H9 (cell line): ENCODE results near the gene MRPL51. TPM values are rescaled to one million over a fixed set of nuclear protein-coding genes. Genes with fewer than 3 reads are reported as not detected.
"Not testable (repeated sequence)": the region's sequence is repeated elsewhere in the genome, so short reads cannot be mapped to it uniquely, and the experiment has no call there.

Experiments used
- DNase-seq: peaks from one replicate; pipeline ENCODE4 v3.0.0-alpha.2; 2017
- H2AFZ ChIP-seq: one replicate; pipeline ENCODE4 v1.6.1; 2013; ENCODE audit warnings: mild to moderate bottlenecking, low read length, control low read depth, moderate library complexity
- H2AK5ac ChIP-seq: 2 replicates; pipeline ENCODE4 v1.6.1; 2013; ENCODE audit warnings: low read length, control low read depth, mixed read lengths; ENCODE audit not compliant: insufficient read length
- H2BK120ac ChIP-seq: one replicate; pipeline ENCODE4 v1.6.1; 2013; ENCODE audit warnings: low read depth, mild to moderate bottlenecking, low read length, control low read depth, inconsistent platforms; ENCODE audit not compliant: poor library complexity, severe bottlenecking
- H2BK12ac ChIP-seq: 2 replicates; pipeline ENCODE4 v1.6.1; 2013; ENCODE audit warnings: low read length, control low read depth, mixed read lengths, low read depth; ENCODE audit not compliant: insufficient read length
- H2BK15ac ChIP-seq: 2 replicates; pipeline ENCODE4 v1.6.1; 2013; ENCODE audit warnings: low read depth, low read length, control low read depth
- H2BK20ac ChIP-seq: one replicate; pipeline ENCODE4 v1.6.1; 2013; ENCODE audit warnings: low read depth, mild to moderate bottlenecking, low read length, control low read depth, inconsistent platforms; ENCODE audit not compliant: poor library complexity, severe bottlenecking
- H2BK5ac ChIP-seq: 2 replicates; pipeline ENCODE4 v1.6.1; 2013; ENCODE audit warnings: low read length, control low read depth, mixed read lengths; ENCODE audit not compliant: insufficient read length
- H3K14ac ChIP-seq: 2 replicates; pipeline ENCODE4 v1.6.1; 2013; ENCODE audit warnings: low read length, control low read depth; ENCODE audit not compliant: insufficient read depth
- H3K18ac ChIP-seq: 2 replicates; pipeline ENCODE4 v1.6.1; 2013; ENCODE audit warnings: low read depth, mild to moderate bottlenecking, mixed read lengths, low read length, control low read depth; ENCODE audit not compliant: insufficient read length
- H3K23ac ChIP-seq: 2 replicates; pipeline ENCODE4 v1.6.1; 2013; ENCODE audit warnings: low read length, control low read depth, mixed read lengths, low read depth; ENCODE audit not compliant: insufficient read length
- H3K23me2 ChIP-seq: 2 replicates; pipeline ENCODE4 v1.6.1; 2013; ENCODE audit warnings: low read depth, mild to moderate bottlenecking, mixed read lengths, low read length, control low read depth; ENCODE audit not compliant: insufficient read length, poor library complexity, severe bottlenecking
- H3K27ac ChIP-seq: 2 replicates; pipeline ENCODE4 v1.5.1; 2013; ENCODE audit warnings: low read length, control low read depth, mixed read lengths, low read depth; ENCODE audit not compliant: insufficient read length
- H3K27me3 ChIP-seq: 2 replicates; pipeline ENCODE4 v1.6.1; 2013; ENCODE audit warnings: low read length, control low read depth, inconsistent platforms; ENCODE audit not compliant: insufficient read depth
- H3K4ac ChIP-seq: 2 replicates; pipeline ENCODE4 v1.6.1; 2013; ENCODE audit warnings: low read depth, mild to moderate bottlenecking, control low read depth, inconsistent platforms, low read length, moderate library complexity
- H3K4me1 ChIP-seq: 2 replicates; pipeline ENCODE4 v1.6.1; 2013; ENCODE audit warnings: low read length, control low read depth, inconsistent platforms; ENCODE audit not compliant: insufficient read depth
- H3K4me2 ChIP-seq: 2 replicates; pipeline ENCODE4 v1.6.1; 2013; ENCODE audit warnings: low read length, control low read depth, mixed read lengths; ENCODE audit not compliant: insufficient read length, insufficient read depth
- H3K56ac ChIP-seq: 2 replicates; pipeline ENCODE4 v1.6.1; 2013; ENCODE audit warnings: low read depth, mild to moderate bottlenecking, mixed read lengths, low read length, control low read depth; ENCODE audit not compliant: insufficient read length
- H3K79me1 ChIP-seq: 2 replicates; pipeline ENCODE4 v1.6.1; 2013; ENCODE audit warnings: low read depth, mild to moderate bottlenecking, moderate library complexity, low read length, control low read depth, inconsistent platforms; ENCODE audit not compliant: insufficient read depth, poor library complexity, severe bottlenecking
- H3K79me2 ChIP-seq: 2 replicates; pipeline ENCODE4 v1.6.1; 2013; ENCODE audit warnings: low read length, control low read depth, inconsistent platforms; ENCODE audit not compliant: insufficient read depth
- H3K9ac ChIP-seq: 2 replicates; pipeline ENCODE4 v1.6.1; 2013; ENCODE audit warnings: low read length, control low read depth, mixed read lengths; ENCODE audit not compliant: insufficient read length; ENCODE audit errors: extremely low read depth
- H3K9me3 ChIP-seq: one replicate; pipeline ENCODE4 v1.6.1; 2013; ENCODE audit warnings: low read depth, low read length, inconsistent platforms; ENCODE audit not compliant: control insufficient read depth
- H3T11ph ChIP-seq: one replicate; pipeline ENCODE4 v1.6.1; 2013; ENCODE audit warnings: mild to moderate bottlenecking, low read length, control low read depth, inconsistent platforms
- H4K20me1 ChIP-seq: one replicate; pipeline ENCODE4 v1.6.1; 2013; ENCODE audit not compliant: control insufficient read depth, insufficient read length, insufficient read depth
- H4K5ac ChIP-seq: 2 replicates; pipeline ENCODE4 v1.6.1; 2013; ENCODE audit warnings: low read depth, mild to moderate bottlenecking, mixed read lengths, low read length, control low read depth; ENCODE audit not compliant: insufficient read length
- H4K8ac ChIP-seq: replicated peaks from 2 replicates; pipeline ENCODE4 v1.6.1; 2013; ENCODE audit warnings: low read length, control low read depth, mixed read lengths, low read depth; ENCODE audit not compliant: insufficient read length
- H4K91ac ChIP-seq: 2 replicates; pipeline ENCODE4 v1.6.1; 2013; ENCODE audit warnings: low read depth, mild to moderate bottlenecking, moderate library complexity, mixed read lengths, low read length, control low read depth; ENCODE audit not compliant: insufficient read length
- H3K27ac Mint-ChIP-seq, 3 experiments: 2 replicates in 2 of 3; 3 replicates in 1 of 3; pipeline ENCODE4 v1.8.0; 2020 to 2021; ENCODE audit warnings: mixed read lengths in 3 of 3, mild to moderate bottlenecking in 1 of 3, moderate library complexity in 1 of 3
- H3K27me3 Mint-ChIP-seq: 2 replicates; pipeline ENCODE4 v1.8.0; 2021; ENCODE audit warnings: low read depth, mild to moderate bottlenecking, moderate library complexity, mixed read lengths
- H3K36me3 Mint-ChIP-seq, 3 experiments: 2 replicates in 2 of 3; 3 replicates in 1 of 3; pipeline ENCODE4 v1.8.0; 2020 to 2021; ENCODE audit warnings: low read depth in 3 of 3, mixed read lengths in 3 of 3; ENCODE audit not compliant: insufficient read depth in 1 of 3
- H3K4me1 Mint-ChIP-seq, 2 experiments: 2 replicates each; pipeline ENCODE4 v1.8.0; 2020; ENCODE audit warnings: mixed read lengths in 2 of 2
- H3K4me3 Mint-ChIP-seq, 2 experiments: 2 replicates in 1 of 2; 3 replicates in 1 of 2; pipeline ENCODE4 v1.8.0; 2020 to 2021; ENCODE audit warnings: mild to moderate bottlenecking in 2 of 2, mixed read lengths in 2 of 2, moderate library complexity in 1 of 2
- H3K9me3 Mint-ChIP-seq, 2 experiments: 2 replicates in 1 of 2; 3 replicates in 1 of 2; pipeline ENCODE4 v1.8.0; 2020; ENCODE audit warnings: mild to moderate bottlenecking in 2 of 2, mixed read lengths in 2 of 2, moderate library complexity in 1 of 2
- WGBS: extraction: QIAGEN DNeasy Blood & Tissue Kit; methylation state at CpG from one replicate; pipeline ENCODE4 v1.1.7; 2013; ENCODE audit warnings: missing lambda C conversion rate, low lambda C conversion rate, mixed read lengths; ENCODE audit not compliant: insufficient read length; ENCODE audit errors: extremely low coverage; 5-methylcytosine and 5-hydroxymethylcytosine counted together
- total RNA-seq: library from RNA; stranded (reverse); gene quantifications from 2 replicates; pipeline ENCODE4 v1.2.1, GENCODE V29; 2021
- TF ChIP-seq, protein P1 (sequence below): fragments of 200-600 bp; sonication (generic); conservative IDR thresholded peaks from 3 replicates; pipeline ENCODE4 v1.8.0; 2021; ENCODE audit warnings: antibody characterized with exemption, mild to moderate bottlenecking

MRPL51 gene
- total RNA-seq, 1 experiment from 2014 or later: 329 TPM

DNA sequence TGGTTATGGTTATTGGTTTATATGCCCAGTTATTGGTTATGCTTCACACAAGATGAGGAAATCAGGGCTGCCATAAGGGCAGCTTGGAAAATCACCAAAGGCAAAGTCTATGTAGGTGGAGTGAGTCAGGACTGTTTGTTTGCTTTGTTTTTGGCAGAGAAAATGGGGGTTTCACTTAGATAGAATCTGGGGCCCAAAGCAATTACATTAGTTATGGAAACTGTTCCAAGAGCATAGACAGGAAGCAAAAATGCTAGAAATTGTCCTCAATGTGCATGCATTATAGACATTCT, 24.8 kb downstream of the MRPL51 start:
- no peak overlapping the region for H3T11ph ChIP-seq
- H3K4me3 Mint-ChIP-seq: no peak overlapping the region

DNA sequence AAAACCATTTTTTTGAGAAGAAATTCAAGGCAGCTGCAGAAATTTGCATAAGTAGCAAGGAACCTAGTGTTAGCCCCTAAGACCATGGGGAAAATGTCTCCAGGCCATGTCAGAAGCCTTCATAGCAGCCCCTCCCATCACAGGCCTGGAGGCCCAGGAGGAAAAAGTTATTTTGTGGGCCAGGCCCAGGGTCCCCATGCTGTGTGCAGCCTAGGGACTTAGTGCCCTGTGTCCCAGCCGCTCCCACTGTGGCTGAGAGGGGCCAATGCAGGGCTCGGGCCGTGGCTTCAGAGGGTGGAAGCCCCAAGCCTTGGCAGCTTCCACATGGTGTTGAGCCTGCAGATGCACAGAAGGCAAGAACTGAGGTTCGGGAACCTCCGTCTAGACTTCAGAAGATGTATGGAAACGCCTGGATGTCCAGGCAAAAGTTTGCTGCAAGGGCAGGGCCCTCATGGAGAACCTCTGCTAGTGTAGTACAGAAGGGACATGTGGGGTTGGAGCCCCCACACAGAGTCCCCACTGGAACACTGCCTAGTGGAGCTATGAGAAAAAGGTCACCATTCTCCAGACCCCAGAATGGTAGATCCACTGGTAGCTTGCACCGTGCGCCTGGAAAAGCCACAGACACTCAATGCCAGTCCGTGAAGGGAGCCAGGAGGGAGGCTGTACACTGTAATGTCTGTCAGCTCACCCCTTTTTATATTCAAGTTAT, 25.3 kb downstream of the MRPL51 start:
- not testable (repeated sequence) for H3K18ac ChIP-seq, H3K27ac ChIP-seq, H4K20me1 ChIP-seq, DNase-seq, H4K91ac ChIP-seq, H3T11ph ChIP-seq, H3K27ac Mint-ChIP-seq, H3K4me2 ChIP-seq, H3K9ac ChIP-seq, H4K5ac ChIP-seq, H3K14ac ChIP-seq, H3K56ac ChIP-seq, H2BK12ac ChIP-seq, H3K27me3 ChIP-seq, H3K23me2 ChIP-seq, H3K4me3 Mint-ChIP-seq, H3K79me1 ChIP-seq, H3K23ac ChIP-seq, H2BK15ac ChIP-seq, H2AFZ ChIP-seq, H3K4me1 ChIP-seq, H3K79me2 ChIP-seq, H3K9me3 ChIP-seq, H3K9me3 Mint-ChIP-seq, H2BK5ac ChIP-seq, H3K4ac ChIP-seq, H2BK20ac ChIP-seq, H2AK5ac ChIP-seq, H2BK120ac ChIP-seq, H4K8ac ChIP-seq
- Mint-ChIP-seq H3K27me3 (peaks cover 16% of the 10 kb centered on the region), H3K36me3 (peaks cover 25 to 48% (median 34%) of the 10 kb centered on the region in 3 experiments), H3K4me1 (peaks cover 18 to 24% of the 10 kb centered on the region in 2 experiments)
- WGBS: no CpG with 5 or more reads among the region's 9 CpGs

More for the DNA sequence above, 24.8 kb downstream of the MRPL51 start:
- H4K20me1 ChIP-seq: no peaks in the 10 kb centered on the region
- Mint-ChIP-seq H3K4me1 (peaks cover 18 to 24% of the 10 kb centered on the region in 2 experiments), H3K27me3 (peaks cover 16% of the 10 kb centered on the region), H3K9me3 (no peaks in the 10 kb centered on the region; a peak in 2 of 5 replicates), H3K36me3 (peaks cover 25 to 43% (median 32%) of the 10 kb centered on the region in 3 experiments), H3K27ac (no peak overlapping the region)
- peaks cover 6% of the 10 kb centered on the region for H3K23me2 ChIP-seq
- H2BK12ac ChIP-seq: no peak overlapping the region
- H3K9ac ChIP-seq: no peak overlapping the region
- H3K79me2 ChIP-seq: no peaks in the 10 kb centered on the region; the same call in 1 of the 2 replicates
- no peak overlapping the region for H3K56ac ChIP-seq
- H3K9me3 ChIP-seq: no peaks in the 10 kb centered on the region
- H4K5ac ChIP-seq: no peak overlapping the region
- no peak overlapping the region for H3K4ac ChIP-seq
- no peak overlapping the region for H3K18ac ChIP-seq
- no peak overlapping the region for H3K14ac ChIP-seq
- H2AFZ ChIP-seq: no peak overlapping the region
- H2AK5ac ChIP-seq: no peak overlapping the region
- TF ChIP-seq, protein P1, sequence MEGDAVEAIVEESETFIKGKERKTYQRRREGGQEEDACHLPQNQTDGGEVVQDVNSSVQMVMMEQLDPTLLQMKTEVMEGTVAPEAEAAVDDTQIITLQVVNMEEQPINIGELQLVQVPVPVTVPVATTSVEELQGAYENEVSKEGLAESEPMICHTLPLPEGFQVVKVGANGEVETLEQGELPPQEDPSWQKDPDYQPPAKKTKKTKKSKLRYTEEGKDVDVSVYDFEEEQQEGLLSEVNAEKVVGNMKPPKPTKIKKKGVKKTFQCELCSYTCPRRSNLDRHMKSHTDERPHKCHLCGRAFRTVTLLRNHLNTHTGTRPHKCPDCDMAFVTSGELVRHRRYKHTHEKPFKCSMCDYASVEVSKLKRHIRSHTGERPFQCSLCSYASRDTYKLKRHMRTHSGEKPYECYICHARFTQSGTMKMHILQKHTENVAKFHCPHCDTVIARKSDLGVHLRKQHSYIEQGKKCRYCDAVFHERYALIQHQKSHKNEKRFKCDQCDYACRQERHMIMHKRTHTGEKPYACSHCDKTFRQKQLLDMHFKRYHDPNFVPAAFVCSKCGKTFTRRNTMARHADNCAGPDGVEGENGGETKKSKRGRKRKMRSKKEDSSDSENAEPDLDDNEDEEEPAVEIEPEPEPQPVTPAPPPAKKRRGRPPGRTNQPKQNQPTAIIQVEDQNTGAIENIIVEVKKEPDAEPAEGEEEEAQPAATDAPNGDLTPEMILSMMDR: no peak
- no peak overlapping the region for H3K4me2 ChIP-seq
- no peak overlapping the region for H3K23ac ChIP-seq
- no peak overlapping the region for H2BK120ac ChIP-seq
- H4K8ac ChIP-seq: no peak overlapping the region
- H3K27ac ChIP-seq: no peak overlapping the region
- H2BK20ac ChIP-seq: no peak overlapping the region
- no peak overlapping the region for H2BK5ac ChIP-seq
- no peak overlapping the region for H4K91ac ChIP-seq
- H3K27me3 ChIP-seq: no peaks in the 10 kb centered on the region
- no peak overlapping the region for H2BK15ac ChIP-seq
- no peaks in the 10 kb centered on the region for H3K79me1 ChIP-seq
- H3K4me1 ChIP-seq: no peaks in the 10 kb centered on the region
- no peak for DNase-seq
